H7 (cell line): ENCODE measurements around the gene SASH1. TPM values are rescaled to one million over a fixed set of nuclear protein-coding genes. Genes with fewer than 3 reads are reported as not detected.

Source experiments
- DNase-seq: peaks from one replicate; pipeline ENCODE4 v3.0.0; 2012
- H3K27me3 ChIP-seq: 2 replicates; pipeline ENCODE4 v1.6.0; 2011; ENCODE audit warnings: mild to moderate bottlenecking, low read length; ENCODE audit not compliant: control insufficient read depth, insufficient read depth
- H3K36me3 ChIP-seq: replicated peaks from 2 replicates; pipeline ENCODE4 v1.5.1; 2011; ENCODE audit warnings: low read length; ENCODE audit not compliant: control insufficient read depth, insufficient read depth
- H3K4me3 ChIP-seq: 2 replicates; pipeline ENCODE4 v1.5.1; 2011; ENCODE audit warnings: low read depth, mild to moderate bottlenecking, control low read depth, low read length, moderate library complexity; ENCODE audit not compliant: insufficient read depth
- total RNA-seq: library from RNA; depleted of rRNA; stranded (reverse); fragments of >200 nt; shearing (Covaris generic); gene quantifications from 2 replicates; pipeline ENCODE4 v1.2.3, GENCODE V29; 2014

The SASH1 gene
- total RNA-seq, 1 experiment from 2014 or later, result 11.2 TPM

- DNase-seq, result no peak
- no peak overlapping the region for H3K4me3 ChIP-seq
Measured at GRCh38 chr6:148551226-148551625, 208.6 kb downstream of the SASH1 start.

GRCh38 chr6:148556410-148556809 lies 213.8 kb downstream of the SASH1 start:
- no peak overlapping the region for H3K4me3 ChIP-seq
- peaks cover 2% of the 10 kb centered on the region for H3K27me3 ChIP-seq

More at GRCh38 chr6:148551226-148551625, 208.6 kb downstream of the SASH1 start:
- Histone ChIP-seq H3K36me3 (peaks cover 8% of the 10 kb centered on the region), H3K27me3 (no peaks in the 10 kb centered on the region)

GRCh38 chr6:148557796-148558321 lies 215.2 kb downstream of the SASH1 start:
- Histone ChIP-seq H3K27me3 (peaks cover 2% of the 10 kb centered on the region), H3K4me3 (no peak overlapping the region), H3K36me3 (no peaks in the 10 kb centered on the region)
- no peak for DNase-seq

More at GRCh38 chr6:148556410-148556809, 213.8 kb downstream of the SASH1 start:
- no peak for DNase-seq
- no peaks in the 10 kb centered on the region for H3K36me3 ChIP-seq

GRCh38 chr6:148559848-148560433 lies 217.3 kb downstream of the SASH1 start:
- Histone ChIP-seq H3K36me3 (no peaks in the 10 kb centered on the region), H3K4me3 (peak overlapping the region; percentile 50), H3K27me3 (peaks cover 2% of the 10 kb centered on the region)
- peak; percentile 89 for DNase-seq

GRCh38 chr6:148561629-148562028 lies 219.0 kb downstream of the SASH1 start:
- H3K36me3 ChIP-seq, result no peaks in the 10 kb centered on the region
- no peak overlapping the region for H3K4me3 ChIP-seq
- no peak for DNase-seq
- peaks cover 2% of the 10 kb centered on the region for H3K27me3 ChIP-seq

- Histone ChIP-seq H3K27me3 (peaks cover 2% of the 10 kb centered on the region), H3K36me3 (no peaks in the 10 kb centered on the region), H3K4me3 (no peak overlapping the region)
- no peak for DNase-seq
Measured at GRCh38 chr6:148563066-148563465, 220.4 kb downstream of the SASH1 start.

GRCh38 chr6:148564494-148565035 lies 221.9 kb downstream of the SASH1 start:
- no peak for DNase-seq
- Histone ChIP-seq H3K27me3 (peaks cover 2% of the 10 kb centered on the region), H3K4me3 (no peak overlapping the region), H3K36me3 (no peaks in the 10 kb centered on the region)

GRCh38 chr6:148565321-148565926 lies 222.8 kb downstream of the SASH1 start:
- H3K27me3 ChIP-seq, result no peaks in the 10 kb centered on the region
- H3K36me3 ChIP-seq, result no peaks in the 10 kb centered on the region
- no peak overlapping the region for H3K4me3 ChIP-seq
- no peak for DNase-seq

GRCh38 chr6:148565930-148566663 lies 223.5 kb downstream of the SASH1 start:
- Histone ChIP-seq H3K36me3 (no peaks in the 10 kb centered on the region), H3K4me3 (no peak overlapping the region), H3K27me3 (no peaks in the 10 kb centered on the region)
- no peak for DNase-seq

- H3K27me3 ChIP-seq, result no peaks in the 10 kb centered on the region
- H3K36me3 ChIP-seq, result no peaks in the 10 kb centered on the region
- no peak overlapping the region for H3K4me3 ChIP-seq
- no peak for DNase-seq
Measured at GRCh38 chr6:148566664-148567350, 224.2 kb downstream of the SASH1 start.

GRCh38 chr6:148570456-148570855 lies 227.8 kb downstream of the SASH1 start:
- Histone ChIP-seq H3K36me3 (no peaks in the 10 kb centered on the region), H3K27me3 (no peaks in the 10 kb centered on the region), H3K4me3 (no peak overlapping the region)
- no peak for DNase-seq

GRCh38 chr6:148572676-148573335 lies 230.2 kb downstream of the SASH1 start:
- no peak for DNase-seq
- H3K27me3 ChIP-seq, result no peaks in the 10 kb centered on the region
- no peaks in the 10 kb centered on the region for H3K36me3 ChIP-seq
- no peak overlapping the region for H3K4me3 ChIP-seq

- Histone ChIP-seq H3K4me3 (no peak overlapping the region), H3K36me3 (no peaks in the 10 kb centered on the region), H3K27me3 (no peaks in the 10 kb centered on the region)
- no peak for DNase-seq
Measured at GRCh38 chr6:148573922-148574321, 231.3 kb downstream of the SASH1 start.
